H9 (cell line): Measurements from ENCODE around the gene BRSK1. TPM values are rescaled to one million over a fixed set of nuclear protein-coding genes. Genes with fewer than 3 reads are reported as not detected.

Source experiments
- DNase-seq: peaks from one replicate; pipeline ENCODE4 v3.0.0-alpha.2; 2017
- H2AFZ ChIP-seq: one replicate; pipeline ENCODE4 v1.6.1; 2013; ENCODE audit warnings: mild to moderate bottlenecking, low read length, control low read depth, moderate library complexity
- H2AK5ac ChIP-seq: 2 replicates; pipeline ENCODE4 v1.6.1; 2013; ENCODE audit warnings: low read length, control low read depth, mixed read lengths; ENCODE audit not compliant: insufficient read length
- H2BK120ac ChIP-seq: one replicate; pipeline ENCODE4 v1.6.1; 2013; ENCODE audit warnings: low read depth, mild to moderate bottlenecking, low read length, control low read depth, inconsistent platforms; ENCODE audit not compliant: poor library complexity, severe bottlenecking
- H2BK12ac ChIP-seq: 2 replicates; pipeline ENCODE4 v1.6.1; 2013; ENCODE audit warnings: low read length, control low read depth, mixed read lengths, low read depth; ENCODE audit not compliant: insufficient read length
- H2BK15ac ChIP-seq: 2 replicates; pipeline ENCODE4 v1.6.1; 2013; ENCODE audit warnings: low read depth, low read length, control low read depth
- H2BK20ac ChIP-seq: one replicate; pipeline ENCODE4 v1.6.1; 2013; ENCODE audit warnings: low read depth, mild to moderate bottlenecking, low read length, control low read depth, inconsistent platforms; ENCODE audit not compliant: poor library complexity, severe bottlenecking
- H2BK5ac ChIP-seq: 2 replicates; pipeline ENCODE4 v1.6.1; 2013; ENCODE audit warnings: low read length, control low read depth, mixed read lengths; ENCODE audit not compliant: insufficient read length
- H3K14ac ChIP-seq: 2 replicates; pipeline ENCODE4 v1.6.1; 2013; ENCODE audit warnings: low read length, control low read depth; ENCODE audit not compliant: insufficient read depth
- H3K18ac ChIP-seq: 2 replicates; pipeline ENCODE4 v1.6.1; 2013; ENCODE audit warnings: low read depth, mild to moderate bottlenecking, mixed read lengths, low read length, control low read depth; ENCODE audit not compliant: insufficient read length
- H3K23ac ChIP-seq: 2 replicates; pipeline ENCODE4 v1.6.1; 2013; ENCODE audit warnings: low read length, control low read depth, mixed read lengths, low read depth; ENCODE audit not compliant: insufficient read length
- H3K23me2 ChIP-seq: 2 replicates; pipeline ENCODE4 v1.6.1; 2013; ENCODE audit warnings: low read depth, mild to moderate bottlenecking, mixed read lengths, low read length, control low read depth; ENCODE audit not compliant: insufficient read length, poor library complexity, severe bottlenecking
- H3K27ac ChIP-seq: 2 replicates; pipeline ENCODE4 v1.5.1; 2013; ENCODE audit warnings: low read length, control low read depth, mixed read lengths, low read depth; ENCODE audit not compliant: insufficient read length
- H3K27me3 ChIP-seq: 2 replicates; pipeline ENCODE4 v1.6.1; 2013; ENCODE audit warnings: low read length, control low read depth, inconsistent platforms; ENCODE audit not compliant: insufficient read depth
- H3K4ac ChIP-seq: 2 replicates; pipeline ENCODE4 v1.6.1; 2013; ENCODE audit warnings: low read depth, mild to moderate bottlenecking, control low read depth, inconsistent platforms, low read length, moderate library complexity
- H3K4me1 ChIP-seq: 2 replicates; pipeline ENCODE4 v1.6.1; 2013; ENCODE audit warnings: low read length, control low read depth, inconsistent platforms; ENCODE audit not compliant: insufficient read depth
- H3K4me2 ChIP-seq: 2 replicates; pipeline ENCODE4 v1.6.1; 2013; ENCODE audit warnings: low read length, control low read depth, mixed read lengths; ENCODE audit not compliant: insufficient read length, insufficient read depth
- H3K56ac ChIP-seq: 2 replicates; pipeline ENCODE4 v1.6.1; 2013; ENCODE audit warnings: low read depth, mild to moderate bottlenecking, mixed read lengths, low read length, control low read depth; ENCODE audit not compliant: insufficient read length
- H3K79me1 ChIP-seq: 2 replicates; pipeline ENCODE4 v1.6.1; 2013; ENCODE audit warnings: low read depth, mild to moderate bottlenecking, moderate library complexity, low read length, control low read depth, inconsistent platforms; ENCODE audit not compliant: insufficient read depth, poor library complexity, severe bottlenecking
- H3K79me2 ChIP-seq: 2 replicates; pipeline ENCODE4 v1.6.1; 2013; ENCODE audit warnings: low read length, control low read depth, inconsistent platforms; ENCODE audit not compliant: insufficient read depth
- H3K9ac ChIP-seq: 2 replicates; pipeline ENCODE4 v1.6.1; 2013; ENCODE audit warnings: low read length, control low read depth, mixed read lengths; ENCODE audit not compliant: insufficient read length; ENCODE audit errors: extremely low read depth
- H3K9me3 ChIP-seq: one replicate; pipeline ENCODE4 v1.6.1; 2013; ENCODE audit warnings: low read depth, low read length, inconsistent platforms; ENCODE audit not compliant: control insufficient read depth
- H3T11ph ChIP-seq: one replicate; pipeline ENCODE4 v1.6.1; 2013; ENCODE audit warnings: mild to moderate bottlenecking, low read length, control low read depth, inconsistent platforms
- H4K20me1 ChIP-seq: one replicate; pipeline ENCODE4 v1.6.1; 2013; ENCODE audit not compliant: control insufficient read depth, insufficient read length, insufficient read depth
- H4K5ac ChIP-seq: 2 replicates; pipeline ENCODE4 v1.6.1; 2013; ENCODE audit warnings: low read depth, mild to moderate bottlenecking, mixed read lengths, low read length, control low read depth; ENCODE audit not compliant: insufficient read length
- H4K8ac ChIP-seq: replicated peaks from 2 replicates; pipeline ENCODE4 v1.6.1; 2013; ENCODE audit warnings: low read length, control low read depth, mixed read lengths, low read depth; ENCODE audit not compliant: insufficient read length
- H4K91ac ChIP-seq: 2 replicates; pipeline ENCODE4 v1.6.1; 2013; ENCODE audit warnings: low read depth, mild to moderate bottlenecking, moderate library complexity, mixed read lengths, low read length, control low read depth; ENCODE audit not compliant: insufficient read length
- H3K27ac Mint-ChIP-seq, 3 experiments: 2 replicates in 2 of 3; 3 replicates in 1 of 3; pipeline ENCODE4 v1.8.0; 2020 to 2021; ENCODE audit warnings: mixed read lengths in 3 of 3, mild to moderate bottlenecking in 1 of 3, moderate library complexity in 1 of 3
- H3K27me3 Mint-ChIP-seq: 2 replicates; pipeline ENCODE4 v1.8.0; 2021; ENCODE audit warnings: low read depth, mild to moderate bottlenecking, moderate library complexity, mixed read lengths
- H3K36me3 Mint-ChIP-seq, 3 experiments: 2 replicates in 2 of 3; 3 replicates in 1 of 3; pipeline ENCODE4 v1.8.0; 2020 to 2021; ENCODE audit warnings: low read depth in 3 of 3, mixed read lengths in 3 of 3; ENCODE audit not compliant: insufficient read depth in 1 of 3
- H3K4me1 Mint-ChIP-seq, 2 experiments: 2 replicates each; pipeline ENCODE4 v1.8.0; 2020; ENCODE audit warnings: mixed read lengths in 2 of 2
- H3K4me3 Mint-ChIP-seq, 2 experiments: 2 replicates in 1 of 2; 3 replicates in 1 of 2; pipeline ENCODE4 v1.8.0; 2020 to 2021; ENCODE audit warnings: mild to moderate bottlenecking in 2 of 2, mixed read lengths in 2 of 2, moderate library complexity in 1 of 2
- H3K9me3 Mint-ChIP-seq, 2 experiments: 2 replicates in 1 of 2; 3 replicates in 1 of 2; pipeline ENCODE4 v1.8.0; 2020; ENCODE audit warnings: mild to moderate bottlenecking in 2 of 2, mixed read lengths in 2 of 2, moderate library complexity in 1 of 2
- CTCF ChIP-seq: fragments of 200-600 bp; sonication (generic); conservative IDR thresholded peaks from 3 replicates; pipeline ENCODE4 v1.8.0; 2021; ENCODE audit warnings: antibody characterized with exemption, mild to moderate bottlenecking
- WGBS: extraction: QIAGEN DNeasy Blood & Tissue Kit; methylation state at CpG from one replicate; pipeline ENCODE4 v1.1.7; 2013; ENCODE audit warnings: missing lambda C conversion rate, low lambda C conversion rate, mixed read lengths; ENCODE audit not compliant: insufficient read length; ENCODE audit errors: extremely low coverage; 5-methylcytosine and 5-hydroxymethylcytosine counted together
- total RNA-seq: library from RNA; stranded (reverse); gene quantifications from 2 replicates; pipeline ENCODE4 v1.2.1, GENCODE V29; 2021

Gene BRSK1
- total RNA-seq, 1 experiment from 2014 or later = 43.5 TPM

DNA sequence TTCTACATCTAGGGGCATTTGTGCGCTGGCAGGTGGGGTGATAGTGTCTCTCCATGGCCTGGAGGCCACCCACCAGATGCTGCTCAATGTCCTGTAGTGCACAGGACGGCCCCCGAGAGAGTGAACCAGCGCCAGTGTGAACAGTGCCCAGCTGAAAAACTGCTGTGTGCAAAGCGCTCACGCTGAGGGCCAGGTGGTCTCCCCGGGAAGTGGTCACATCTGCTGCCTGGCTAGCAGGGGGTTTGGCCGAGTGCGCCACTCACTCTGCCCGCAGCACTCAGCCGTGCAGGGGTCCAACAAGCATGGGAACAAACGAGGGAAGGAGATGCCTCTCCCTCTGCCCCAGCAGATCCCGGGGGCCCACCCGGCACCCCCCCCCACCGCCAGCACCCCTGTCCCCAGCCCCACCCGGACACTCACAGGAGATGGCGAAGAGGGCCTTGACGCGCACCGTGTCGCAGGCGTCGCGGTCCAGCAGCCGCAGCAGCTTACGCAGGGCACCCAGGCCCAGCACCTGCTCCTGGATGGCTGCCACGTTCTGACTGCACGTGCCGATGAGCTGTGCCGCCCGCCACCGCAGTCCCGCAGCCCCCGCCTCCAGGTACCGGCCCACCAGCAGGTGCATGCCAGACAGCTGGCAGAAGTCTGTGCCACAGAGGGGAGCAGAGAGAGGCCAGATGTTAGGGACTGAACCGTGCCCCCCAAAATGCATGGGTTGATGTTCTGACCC is 9.7 kb upstream of the BRSK1 start:
- Histone ChIP-seq H3K23me2 (no peaks in the 10 kb centered on the region), H2BK20ac (no peak overlapping the region), H3K14ac (no peak overlapping the region), H3K4me2 (no peak overlapping the region), H2BK12ac (no peak overlapping the region), H3T11ph (no peak overlapping the region), H3K23ac (no peak overlapping the region), H3K79me1 (no peaks in the 10 kb centered on the region), H4K8ac (no peak overlapping the region), H4K5ac (no peak overlapping the region), H3K18ac (no peak overlapping the region), H2BK5ac (no peak overlapping the region), H3K4ac (no peak overlapping the region), H3K9ac (no peak overlapping the region), H2AFZ (no peak overlapping the region), H3K27ac (no peak overlapping the region), H3K9me3 (no peaks in the 10 kb centered on the region), H3K56ac (no peak overlapping the region), H3K27me3 (no peaks in the 10 kb centered on the region), H2AK5ac (no peak overlapping the region), H4K91ac (no peak overlapping the region), H2BK15ac (no peak overlapping the region), H3K4me1 (no peaks in the 10 kb centered on the region), H4K20me1 (no peaks in the 10 kb centered on the region), H3K79me2 (no peaks in the 10 kb centered on the region), H2BK120ac (no peak overlapping the region)
- no peak for TF ChIP-seq CTCF
- WGBS = no CpG with 5 or more reads among the region's 36 CpGs
- H3K4me1 Mint-ChIP-seq = peaks cover 4 to 6% of the 10 kb centered on the region in 2 experiments
- H3K27ac Mint-ChIP-seq = no peak overlapping the region
- DNase-seq = no peak
- H3K4me3 Mint-ChIP-seq = no peak overlapping the region
- H3K9me3 Mint-ChIP-seq = no peaks in the 10 kb centered on the region
- no peaks in the 10 kb centered on the region; the same call in 1 of the 2 replicates for H3K27me3 Mint-ChIP-seq
- peaks cover 5 to 28% (median 20%) of the 10 kb centered on the region in 3 experiments; a peak in 6 of 7 replicates for H3K36me3 Mint-ChIP-seq
